HEK293 (cell line): ENCODE data around the gene VANGL1.

Experiments used
- CTCF ChIA-PET: fragments of 350-600 bp; formaldehyde crosslinking; extraction: SDS; loops from one replicate; lab custom pipeline; 2021; ENCODE audit warnings: antibody characterized with exemption; lab: Yijun Ruan, JAX
- POLR2A ChIA-PET: fragments of 300-600 bp; formaldehyde crosslinking; extraction: SDS; loops from one replicate; lab custom pipeline; 2020; ENCODE audit warnings: antibody characterized with exemption, inconsistent platforms; lab: Yijun Ruan, JAX
- H3K27ac ChIP-seq: fragments of 200-500 bp; sonication (Bioruptor generic); 2 replicates; pipeline ENCODE4 v1.5.1; 2014; ENCODE audit warnings: low read depth, low read length, control low read depth, inconsistent platforms; ENCODE audit errors: extremely low read depth
- H3K36me3 ChIP-seq, 2 experiments: fragments of 200-500 bp in 1 of 2; sonication (Bioruptor generic) in 1 of 2; 1 replicate in 1 of 2; 2 replicates in 1 of 2; pipeline ENCODE4 v1.5.1; 2014 to 2017; ENCODE audit warnings: inconsistent platforms in 2 of 2, low read length in 2 of 2; ENCODE audit not compliant: control insufficient read depth in 2 of 2, insufficient read depth in 1 of 2
- H3K4me1 ChIP-seq: fragments of 200-500 bp; sonication (Bioruptor generic); 2 replicates; pipeline ENCODE4 v1.5.1; 2014; ENCODE audit warnings: mild to moderate bottlenecking, low read length, inconsistent platforms; ENCODE audit not compliant: control insufficient read depth, insufficient read depth
- H3K4me3 ChIP-seq: 2 replicates; pipeline ENCODE4 v1.5.1; 2011; ENCODE audit warnings: low read depth, mild to moderate bottlenecking, control low read depth, low read length, moderate library complexity
- H3K9me3 ChIP-seq: fragments of 200-500 bp; sonication (Bioruptor generic); 2 replicates; pipeline ENCODE4 v1.5.1; 2014; ENCODE audit warnings: low read depth, low read length, inconsistent platforms; ENCODE audit not compliant: control insufficient read depth, insufficient read depth
- GLIS1 ChIP-seq: fragments of 450-650 bp; formaldehyde crosslinking; IDR thresholded peaks from 2 replicates; pipeline ENCODE4 v1.5.1; 2016; ENCODE audit warnings: missing biosample characterization, missing genetic modification characterization
- HOXD13 ChIP-seq: sonication (generic); formaldehyde crosslinking; IDR thresholded peaks from 2 replicates; pipeline ENCODE4 v1.8.0; 2022; ENCODE audit warnings: missing genetic modification reagents, borderline replicate concordance
- KLF8 ChIP-seq: fragments of 450-650 bp; formaldehyde crosslinking; IDR thresholded peaks from 2 replicates; pipeline ENCODE4 v1.5.1; 2016; ENCODE audit warnings: missing biosample characterization, missing genetic modification characterization
- MEIS1 ChIP-seq: sonication (generic); formaldehyde crosslinking; IDR thresholded peaks from 2 replicates; pipeline ENCODE4 v1.8.1; 2022; ENCODE audit warnings: missing genetic modification reagents, mild to moderate bottlenecking, borderline replicate concordance
- ZBTB21 ChIP-seq: fragments of 450-650 bp; formaldehyde crosslinking; IDR thresholded peaks from 2 replicates; pipeline ENCODE4 v1.5.1; 2017; ENCODE audit warnings: missing biosample characterization, missing genetic modification characterization
- ZFHX2 ChIP-seq: fragments of 450-650 bp; formaldehyde crosslinking; conservative IDR thresholded peaks from 2 replicates; pipeline ENCODE4 v1.5.1; 2016; ENCODE audit warnings: missing biosample characterization, missing genetic modification characterization
- ZNF175 ChIP-seq: fragments of 450-650 bp; formaldehyde crosslinking; IDR thresholded peaks from 2 replicates; pipeline ENCODE4 v1.5.1; 2016; ENCODE audit warnings: missing biosample characterization, missing genetic modification characterization
- ZNF184 ChIP-seq: fragments of 450-650 bp; IDR thresholded peaks from 2 replicates; pipeline ENCODE4 v1.5.1; 2018; ENCODE audit warnings: missing biosample characterization, mild to moderate bottlenecking, missing genetic modification characterization
- ZNF2 ChIP-seq: fragments of 450-650 bp; formaldehyde crosslinking; IDR thresholded peaks from 2 replicates; pipeline ENCODE4 v1.5.1; 2016; ENCODE audit warnings: missing biosample characterization, missing genetic modification characterization
- ZNF335 ChIP-seq: fragments of 450-650 bp; formaldehyde crosslinking; conservative IDR thresholded peaks from 2 replicates; pipeline ENCODE4 v1.5.1; 2016; ENCODE audit warnings: missing biosample characterization, missing genetic modification characterization
- ZNF341 ChIP-seq: fragments of 450-650 bp; formaldehyde crosslinking; IDR thresholded peaks from 2 replicates; pipeline ENCODE4; 2016; ENCODE audit warnings: low read depth, missing biosample characterization, missing genetic modification characterization
- ZNF391 ChIP-seq: fragments of 450-650 bp; formaldehyde crosslinking; IDR thresholded peaks from 2 replicates; pipeline ENCODE4 v1.5.1; 2016; ENCODE audit warnings: low read depth, missing biosample characterization, missing genetic modification characterization, borderline replicate concordance
- ZNF416 ChIP-seq: fragments of 450-650 bp; formaldehyde crosslinking; IDR thresholded peaks from 2 replicates; pipeline ENCODE4 v1.5.1; 2016; ENCODE audit warnings: missing biosample characterization, missing genetic modification characterization
- ZNF501 ChIP-seq: fragments of 450-650 bp; formaldehyde crosslinking; IDR thresholded peaks from 2 replicates; pipeline ENCODE4 v1.5.1; 2016; ENCODE audit warnings: missing biosample characterization, missing genetic modification characterization
- ZNF544 ChIP-seq: fragments of 450-650 bp; formaldehyde crosslinking; IDR thresholded peaks from 2 replicates; pipeline ENCODE4 v1.5.0; 2017; ENCODE audit warnings: missing biosample characterization, missing genetic modification characterization
- ZNF585B ChIP-seq: fragments of 450-650 bp; formaldehyde crosslinking; IDR thresholded peaks from 2 replicates; pipeline ENCODE4 v1.5.1; 2016; ENCODE audit warnings: missing biosample characterization, missing genetic modification characterization
- ZNF624 ChIP-seq: fragments of 450-650 bp; formaldehyde crosslinking; IDR thresholded peaks from 2 replicates; pipeline ENCODE4 v1.5.1; 2017; ENCODE audit warnings: missing biosample characterization, missing genetic modification characterization
- ZNF658 ChIP-seq: fragments of 450-650 bp; formaldehyde crosslinking; IDR thresholded peaks from 2 replicates; pipeline ENCODE4; 2016; ENCODE audit warnings: missing biosample characterization, missing genetic modification characterization
- ZNF677 ChIP-seq: fragments of 450-650 bp; IDR thresholded peaks from 2 replicates; pipeline ENCODE4 v1.5.0; 2018; ENCODE audit warnings: missing biosample characterization, mild to moderate bottlenecking, missing genetic modification characterization, moderate library complexity
- ZNF777 ChIP-seq: fragments of 450-650 bp; formaldehyde crosslinking; IDR thresholded peaks from 2 replicates; pipeline ENCODE4 v1.5.1; 2017; ENCODE audit warnings: missing biosample characterization, missing genetic modification characterization, borderline replicate concordance
- ZNF830 ChIP-seq: fragments of 450-650 bp; IDR thresholded peaks from 2 replicates; pipeline ENCODE4 v1.5.0; 2018; ENCODE audit warnings: missing biosample characterization, missing genetic modification characterization, low read depth, mild to moderate bottlenecking, moderate library complexity
- ZNF843 ChIP-seq: fragments of 450-650 bp; formaldehyde crosslinking; IDR thresholded peaks from 2 replicates; pipeline ENCODE4 v1.5.1; 2016; ENCODE audit warnings: missing biosample characterization, missing genetic modification characterization
- TF ChIP-seq, protein P1 (sequence below): fragments of 450-650 bp; formaldehyde crosslinking; IDR thresholded peaks from 2 replicates; pipeline ENCODE4 v1.5.1; 2016; ENCODE audit warnings: missing biosample characterization, missing genetic modification characterization

VANGL1 gene

DNA sequence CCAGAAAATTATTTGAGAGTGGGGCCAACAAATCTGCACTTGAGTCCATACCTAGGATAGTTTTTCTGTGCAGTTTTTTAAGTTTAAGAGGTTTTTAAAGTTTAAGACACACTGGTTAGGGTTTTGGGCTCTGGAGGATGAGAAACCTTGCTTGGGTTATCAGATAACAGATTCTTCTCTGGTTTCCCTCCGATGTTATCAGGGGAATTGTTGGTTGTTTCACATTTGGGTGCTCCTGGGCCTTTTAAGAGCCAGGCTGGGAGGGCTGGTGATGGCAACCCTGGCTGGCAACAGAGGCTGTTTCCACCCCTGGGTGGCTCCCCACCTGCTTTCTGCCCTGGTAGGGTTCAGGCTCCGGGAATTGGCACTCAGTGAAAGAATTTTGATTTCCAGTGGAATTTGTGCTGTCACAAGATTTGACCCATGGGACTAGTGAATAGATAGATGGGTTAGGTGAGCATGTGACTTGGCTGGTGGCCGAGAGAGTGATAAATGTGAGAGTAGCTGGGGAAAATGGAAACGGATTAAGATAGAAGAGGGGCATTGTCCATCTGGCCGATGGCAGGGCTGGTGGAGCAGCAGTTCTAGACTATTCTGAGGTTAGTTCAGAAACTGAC lies 14.8 kb downstream of the VANGL1 start:
- H3K4me1 ChIP-seq, result no peaks in the 10 kb centered on the region
- CTCF ChIA-PET, result no interaction called here

DNA sequence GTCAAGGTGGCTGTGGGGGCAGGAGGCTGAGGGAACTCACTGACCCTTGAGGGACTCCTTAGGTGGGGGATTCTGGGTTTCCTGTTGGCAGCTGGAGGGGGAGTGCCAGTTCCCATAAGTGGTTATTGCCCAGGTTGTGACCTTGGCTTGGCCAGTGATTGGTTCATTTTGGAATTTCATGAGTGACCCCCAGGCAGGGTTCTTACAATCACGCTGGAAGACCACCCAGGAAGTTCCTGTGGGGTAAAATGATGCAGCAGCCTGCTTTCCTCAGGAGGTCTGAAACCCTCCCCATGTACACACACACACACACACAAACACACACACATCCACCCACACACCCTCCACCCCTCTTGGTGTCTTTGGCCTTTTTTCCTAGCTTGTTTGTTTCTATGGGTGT lies 16.9 kb downstream of the VANGL1 start:
- CTCF ChIA-PET, result no interaction called here
- POLR2A ChIA-PET, result no interaction called here
- Histone ChIP-seq H3K36me3 (peaks cover 7 to 60% of the 10 kb centered on the region in 2 experiments; a peak in 2 of 3 replicates), H3K27ac (no peak overlapping the region), H3K9me3 (no peaks in the 10 kb centered on the region), H3K4me3 (no peak overlapping the region), H3K4me1 (no peaks in the 10 kb centered on the region)
- TF ChIP-seq ZNF544 (tag by site-specific recombination) (no peak), ZNF335 (tag by site-specific recombination) (no peak), GLIS1 (tag by site-specific recombination) (peak; percentile 89), ZFHX2 (tag by site-specific recombination) (0 out of 2 replicates have a peak, but pooled peaks have one; percentile 31)

More for the DNA sequence above, 14.8 kb downstream of the VANGL1 start:
- POLR2A ChIA-PET, result no interaction called here
- TF ChIP-seq ZNF416 (tag by site-specific recombination) (no peak), ZNF624 (tag by site-specific recombination) (no peak), ZNF341 (tag by site-specific recombination) (no peak), ZNF830 (no peak), ZNF658 (tag by site-specific recombination) (no peak), ZBTB21 (tag by site-specific recombination) (no peak), ZNF184 (tag by site-specific recombination) (no peak), ZNF843 (tag by site-specific recombination) (no peak)
- Histone ChIP-seq H3K36me3 (peaks cover 7 to 61% of the 10 kb centered on the region in 2 experiments; a peak in 1 of 3 replicates), H3K9me3 (no peaks in the 10 kb centered on the region), H3K27ac (no peak overlapping the region), H3K4me3 (no peak overlapping the region)

DNA sequence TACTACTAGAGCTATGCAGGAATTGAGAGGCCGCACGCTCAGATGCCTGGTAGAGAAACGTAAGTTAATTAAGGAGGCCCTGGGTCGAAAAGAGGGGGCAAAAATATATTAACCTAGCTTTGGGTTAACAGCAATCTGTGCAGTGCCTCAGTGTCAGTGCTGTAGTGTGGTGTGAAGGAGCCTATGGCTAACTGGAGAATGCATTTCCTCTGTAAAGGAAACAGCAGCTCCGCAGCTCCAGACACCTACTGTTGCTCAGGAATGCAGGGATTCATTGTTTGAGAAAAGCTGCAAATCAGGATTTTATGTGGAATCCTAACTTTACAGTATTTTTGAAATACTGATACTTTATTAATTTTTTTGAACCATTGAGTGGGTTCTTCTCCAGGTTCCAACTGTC lies 18.4 kb downstream of the VANGL1 start:
- Histone ChIP-seq H3K4me3 (no peak overlapping the region), H3K4me1 (no peaks in the 10 kb centered on the region), H3K36me3 (peaks cover 7 to 69% of the 10 kb centered on the region in 2 experiments; a peak in 2 of 3 replicates), H3K27ac (no peak overlapping the region), H3K9me3 (no peaks in the 10 kb centered on the region)
- TF ChIP-seq ZNF391 (tag by site-specific recombination) (no peak), ZNF175 (tag by site-specific recombination) (no peak), ZNF585B (no peak), ZNF677 (tag by site-specific recombination) (no peak), ZNF777 (tag by site-specific recombination) (no peak), HOXD13 (CRISPR knock-in tag) (no peak), ZNF501 (tag by site-specific recombination) (no peak), KLF8 (tag by site-specific recombination) (no peak), ZNF335 (tag by site-specific recombination) (no peak), MEIS1 (CRISPR knock-in tag) (no peak), ZNF184 (tag by site-specific recombination) (no peak), ZNF2 (tag by site-specific recombination) (no peak)
- TF ChIP-seq, protein P1, sequence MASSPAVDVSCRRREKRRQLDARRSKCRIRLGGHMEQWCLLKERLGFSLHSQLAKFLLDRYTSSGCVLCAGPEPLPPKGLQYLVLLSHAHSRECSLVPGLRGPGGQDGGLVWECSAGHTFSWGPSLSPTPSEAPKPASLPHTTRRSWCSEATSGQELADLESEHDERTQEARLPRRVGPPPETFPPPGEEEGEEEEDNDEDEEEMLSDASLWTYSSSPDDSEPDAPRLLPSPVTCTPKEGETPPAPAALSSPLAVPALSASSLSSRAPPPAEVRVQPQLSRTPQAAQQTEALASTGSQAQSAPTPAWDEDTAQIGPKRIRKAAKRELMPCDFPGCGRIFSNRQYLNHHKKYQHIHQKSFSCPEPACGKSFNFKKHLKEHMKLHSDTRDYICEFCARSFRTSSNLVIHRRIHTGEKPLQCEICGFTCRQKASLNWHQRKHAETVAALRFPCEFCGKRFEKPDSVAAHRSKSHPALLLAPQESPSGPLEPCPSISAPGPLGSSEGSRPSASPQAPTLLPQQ, result no peak
- POLR2A ChIA-PET, result no interaction called here
- CTCF ChIA-PET, result interaction anchor here (1.7 kb wide), 1 partner anchor 47 kb away, joined by 5 read pairs; no protein-coding TSS in a partner anchor
